Mesenchymal stem cell (in vitro differentiated cells and primary cell): Measurements from ENCODE around the gene IQGAP1.

Source experiments
- DNase-seq: peaks from one replicate; pipeline ENCODE4 v3.0.0-alpha.2; 2013
- H2AFZ ChIP-seq: one replicate; pipeline ENCODE4 v1.6.1; 2013; ENCODE audit warnings: low read depth, mild to moderate bottlenecking, control low read depth, inconsistent platforms, low read length, moderate library complexity
- H2AK5ac ChIP-seq: 2 replicates; pipeline ENCODE4 v1.6.1; 2013; ENCODE audit warnings: low read length, moderate library complexity, mild to moderate bottlenecking, inconsistent platforms; ENCODE audit not compliant: severe bottlenecking
- H2BK120ac ChIP-seq: one replicate; pipeline ENCODE4 v1.6.1; 2013; ENCODE audit warnings: low read depth, mild to moderate bottlenecking, inconsistent platforms, low read length, moderate library complexity
- H2BK12ac ChIP-seq, 2 experiments: one replicate each; pipeline ENCODE4 v1.6.1; 2013; ENCODE audit warnings: inconsistent platforms in 2 of 2, low read length in 2 of 2, mild to moderate bottlenecking in 2 of 2, moderate library complexity in 2 of 2, control low read depth in 1 of 2
- H2BK15ac ChIP-seq: one replicate; pipeline ENCODE4 v1.6.1; 2013; ENCODE audit warnings: mild to moderate bottlenecking, low read depth, inconsistent platforms; ENCODE audit not compliant: poor library complexity, severe bottlenecking
- H2BK5ac ChIP-seq: 2 replicates; pipeline ENCODE4 v1.6.1; 2013; ENCODE audit warnings: low read depth, mild to moderate bottlenecking, low read length, control low read depth, inconsistent platforms; ENCODE audit not compliant: poor library complexity, severe bottlenecking
- H3K14ac ChIP-seq, 2 experiments: one replicate each; pipeline ENCODE4 v1.6.1; 2013; ENCODE audit warnings: inconsistent platforms in 2 of 2, low read length in 2 of 2, control low read depth in 1 of 2, mild to moderate bottlenecking in 1 of 2, moderate library complexity in 1 of 2
- H3K18ac ChIP-seq, 2 experiments: one replicate each; pipeline ENCODE4 v1.6.1; 2013; ENCODE audit warnings: inconsistent platforms in 2 of 2, low read length in 2 of 2, control low read depth in 1 of 2, low read depth in 1 of 2, mild to moderate bottlenecking in 1 of 2
- H3K23ac ChIP-seq, 2 experiments: one replicate each; pipeline ENCODE4 v1.6.1; 2013; ENCODE audit warnings: inconsistent platforms in 2 of 2, low read length in 2 of 2, mild to moderate bottlenecking in 2 of 2, moderate library complexity in 2 of 2, control low read depth in 1 of 2
- H3K27ac ChIP-seq: 2 replicates; pipeline ENCODE4 v1.5.1; 2013; ENCODE audit warnings: mild to moderate bottlenecking, moderate library complexity, low read length, control low read depth, inconsistent platforms; ENCODE audit not compliant: poor library complexity, severe bottlenecking
- H3K27me3 ChIP-seq, 2 experiments: 2 replicates each; pipeline versions ENCODE4 v1.6.1 to v1.7.0; 2013; ENCODE audit warnings: low read length in 2 of 2, mild to moderate bottlenecking in 2 of 2, moderate library complexity in 2 of 2, control low read depth in 1 of 2, inconsistent platforms in 1 of 2; ENCODE audit not compliant: control insufficient read depth in 1 of 2, insufficient read depth in 1 of 2
- H3K36me3 ChIP-seq, 2 experiments: 2 replicates each; pipeline versions ENCODE4 v1.6.1 to v1.7.0; 2013; ENCODE audit warnings: low read length in 2 of 2, control low read depth in 1 of 2, inconsistent platforms in 1 of 2, low read depth in 1 of 2, mild to moderate bottlenecking in 1 of 2; ENCODE audit not compliant: insufficient read depth in 2 of 2, control insufficient read depth in 1 of 2
- H3K4ac ChIP-seq, 2 experiments: one replicate each; pipeline ENCODE4 v1.6.1; 2013; ENCODE audit warnings: inconsistent platforms in 2 of 2, low read length in 2 of 2, mild to moderate bottlenecking in 2 of 2, moderate library complexity in 2 of 2, control low read depth in 1 of 2, low read depth in 1 of 2
- H3K4me1 ChIP-seq: 2 replicates; pipeline ENCODE4 v1.6.1; 2013; ENCODE audit warnings: low read depth, low read length, control low read depth; ENCODE audit not compliant: control insufficient read depth, insufficient read depth
- H3K4me2 ChIP-seq: 2 replicates; pipeline ENCODE4 v1.6.1; 2013; ENCODE audit warnings: low read length, mild to moderate bottlenecking, inconsistent platforms; ENCODE audit not compliant: poor library complexity, severe bottlenecking
- H3K4me3 ChIP-seq, 2 experiments: 2 replicates each; pipeline versions ENCODE4 v1.5.1 to v1.7.0; 2013; ENCODE audit warnings: low read length in 2 of 2, mild to moderate bottlenecking in 2 of 2, control low read depth in 1 of 2, low read depth in 1 of 2; ENCODE audit not compliant: insufficient read depth in 1 of 2
- H3K79me1 ChIP-seq: replicated peaks from 2 replicates; pipeline ENCODE4 v1.6.1; 2013; ENCODE audit warnings: mild to moderate bottlenecking, control low read depth, low read length, inconsistent platforms; ENCODE audit not compliant: poor library complexity, severe bottlenecking
- H3K9ac ChIP-seq: 2 replicates; pipeline ENCODE4 v1.7.0; 2013; ENCODE audit warnings: mild to moderate bottlenecking, low read length, moderate library complexity
- H3K9me3 ChIP-seq: 2 replicates; pipeline ENCODE4 v1.7.0; 2013; ENCODE audit warnings: mild to moderate bottlenecking, low read length; ENCODE audit not compliant: control insufficient read depth
- H4K8ac ChIP-seq: one replicate; pipeline ENCODE4 v1.6.1; 2013; ENCODE audit warnings: inconsistent platforms, mild to moderate bottlenecking, low read length, moderate library complexity
- H4K91ac ChIP-seq: one replicate; pipeline ENCODE4 v1.6.1; 2013; ENCODE audit warnings: mild to moderate bottlenecking, low read length, inconsistent platforms
- WGBS: methylation state at CpG from one replicate; pipeline ENCODE4 v1.1.7; 2013; ENCODE audit warnings: mixed read lengths; 5-methylcytosine and 5-hydroxymethylcytosine counted together

The IQGAP1 gene

DNA sequence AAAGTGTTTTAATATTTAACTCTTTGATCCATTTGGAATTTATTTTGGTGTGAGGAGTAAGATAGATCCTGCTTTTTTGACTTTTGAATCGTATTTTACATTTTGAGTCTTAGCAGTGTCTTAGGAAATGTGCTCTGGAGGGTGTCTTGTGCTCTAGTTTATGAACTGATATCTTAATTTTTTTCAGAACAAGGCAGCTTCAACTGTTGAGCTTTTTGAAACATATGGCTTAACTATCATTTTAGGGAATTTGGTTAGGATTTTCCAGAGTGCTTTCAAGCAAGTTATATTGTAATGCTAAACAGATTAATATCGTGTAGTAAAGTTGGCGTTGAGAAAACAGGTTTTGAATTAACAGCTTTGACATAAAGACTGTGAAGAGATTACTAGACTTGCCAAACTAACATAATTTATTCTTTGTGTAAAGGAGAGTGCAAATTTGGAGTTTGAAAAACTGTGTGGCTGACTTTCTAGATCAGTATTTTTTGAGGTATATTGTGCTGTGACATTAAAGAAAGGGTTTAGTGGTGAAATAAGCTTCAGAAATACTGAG, 17.1 kb downstream of the IQGAP1 start:
- Histone ChIP-seq H3K4ac (no peak overlapping the region), H2BK120ac (no peak overlapping the region), H3K79me1 (no peaks in the 10 kb centered on the region), H3K4me2 (no peak overlapping the region), H3K36me3 (peaks cover 3% of the 10 kb centered on the region in 2 experiments), H2BK5ac (no peak overlapping the region), H3K14ac (no peak overlapping the region), H3K9me3 (no peaks in the 10 kb centered on the region), H3K27ac (no peak overlapping the region), H4K8ac (no peak overlapping the region), H3K4me3 (no peak overlapping the region), H3K18ac (no peak overlapping the region), H2BK15ac (no peak overlapping the region), H3K4me1 (peaks cover 12% of the 10 kb centered on the region), H2BK12ac (no peak overlapping the region), H2AFZ (no peak overlapping the region), H4K91ac (no peak overlapping the region), H2AK5ac (no peak overlapping the region), H3K27me3 (no peaks in the 10 kb centered on the region), H3K23ac (no peak overlapping the region), H3K9ac (peak overlapping the region; percentile 31)
- 85% methylated on average over 3 of the region's 3 CpGs for WGBS
- no peak for DNase-seq

DNA sequence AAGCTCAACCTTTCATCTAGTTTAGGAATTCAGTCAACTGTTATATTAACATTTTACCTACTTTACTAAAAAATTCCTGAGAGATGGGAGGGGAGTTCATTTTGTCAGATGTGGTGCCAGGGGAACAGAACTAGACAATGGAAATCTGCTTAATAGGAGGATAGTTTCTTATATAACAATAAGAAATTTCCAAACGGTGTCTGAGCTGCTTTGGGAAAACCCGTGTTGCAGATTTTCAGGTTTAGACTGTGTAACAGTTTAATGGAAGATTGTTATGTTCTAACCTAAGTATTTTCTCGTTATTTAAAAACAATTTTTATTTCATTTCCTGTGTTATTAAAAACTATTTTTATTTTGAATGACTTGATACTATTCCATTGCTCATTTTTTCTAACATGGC, 19.3 kb downstream of the IQGAP1 start:
- Histone ChIP-seq H2AK5ac (no peak overlapping the region), H3K27ac (no peak overlapping the region), H4K91ac (no peak overlapping the region), H3K4ac (no peak overlapping the region), H2BK120ac (no peak overlapping the region), H3K4me2 (no peak overlapping the region), H3K36me3 (peaks cover 3% of the 10 kb centered on the region in 2 experiments), H3K18ac (no peak overlapping the region), H3K4me1 (peaks cover 12% of the 10 kb centered on the region), H3K27me3 (no peaks in the 10 kb centered on the region), H2BK5ac (no peak overlapping the region), H3K9ac (peak overlapping the region; percentile 55), H4K8ac (no peak overlapping the region), H2BK15ac (no peak overlapping the region), H3K9me3 (no peaks in the 10 kb centered on the region), H3K14ac (no peak overlapping the region), H3K23ac (no peak overlapping the region), H2AFZ (no peak overlapping the region), H2BK12ac (no peak overlapping the region), H3K79me1 (no peaks in the 10 kb centered on the region), H3K4me3 (no peak overlapping the region)
- DNase-seq: no peak
- WGBS: no CpG with 5 or more reads among the region's 3 CpGs

DNA sequence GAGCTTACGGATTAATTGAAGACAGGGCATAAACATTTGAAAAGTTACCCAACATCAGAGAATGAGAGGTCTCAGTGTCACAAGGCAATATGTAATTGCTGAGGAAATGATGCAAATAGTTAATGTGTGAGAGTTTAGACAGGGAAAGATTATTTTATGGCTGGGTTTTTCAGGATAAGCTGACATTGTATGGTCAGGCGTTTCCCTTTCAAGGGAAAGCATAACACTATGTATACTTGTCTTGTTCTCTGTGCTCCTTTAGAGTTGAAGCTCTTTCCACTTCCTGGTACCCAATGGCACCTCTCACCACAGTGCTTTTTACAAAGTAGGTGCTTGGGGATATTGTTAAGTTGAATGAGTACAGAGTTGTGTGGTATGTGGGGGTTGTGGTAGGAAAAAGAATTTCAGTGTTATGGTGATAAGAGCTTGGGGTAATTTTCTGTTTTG, 19.9 kb downstream of the IQGAP1 start:
- no peak overlapping the region for H2BK120ac ChIP-seq
- H2BK5ac ChIP-seq: no peak overlapping the region
- peaks cover 13% of the 10 kb centered on the region for H3K4me1 ChIP-seq
- H2AK5ac ChIP-seq: no peak overlapping the region
- H3K4me3 ChIP-seq: no peak overlapping the region
- H3K4me2 ChIP-seq: no peak overlapping the region
- WGBS: 42% methylated on average over 2 of the region's 2 CpGs
- peaks cover 3% of the 10 kb centered on the region in 2 experiments for H3K36me3 ChIP-seq
- peak; percentile 83 for DNase-seq
- H3K9ac ChIP-seq: peak overlapping the region; percentile 55
- H4K8ac ChIP-seq: no peak overlapping the region
- H3K23ac ChIP-seq: no peak overlapping the region
- no peak overlapping the region for H2AFZ ChIP-seq
- no peak overlapping the region for H2BK12ac ChIP-seq
- no peak overlapping the region for H3K18ac ChIP-seq
- no peaks in the 10 kb centered on the region for H3K9me3 ChIP-seq
- no peak overlapping the region for H3K4ac ChIP-seq
- no peak overlapping the region for H2BK15ac ChIP-seq
- H4K91ac ChIP-seq: no peak overlapping the region
- H3K14ac ChIP-seq: no peak overlapping the region
- peak overlapping the region; percentile 38 for H3K27ac ChIP-seq
- H3K27me3 ChIP-seq: no peaks in the 10 kb centered on the region
- no peaks in the 10 kb centered on the region for H3K79me1 ChIP-seq

DNA sequence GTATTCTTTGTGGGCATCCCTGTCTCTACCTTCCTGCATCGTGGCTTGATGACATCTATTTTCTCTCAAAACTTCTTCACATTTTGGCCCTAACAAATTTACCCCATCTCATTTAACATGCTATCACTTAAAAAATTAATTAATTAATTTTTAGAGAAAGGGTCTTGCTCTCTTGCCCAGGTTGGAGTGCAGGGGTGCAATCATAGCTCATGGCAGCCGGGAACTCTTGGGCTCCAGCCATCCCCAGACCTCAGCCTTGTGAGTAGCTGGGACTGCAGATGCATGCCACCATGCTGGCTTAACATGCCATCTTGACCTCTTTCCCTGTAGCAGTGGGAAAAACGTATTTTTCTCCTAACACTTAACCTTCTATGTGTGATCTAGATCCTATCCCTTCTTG, 20.6 kb downstream of the IQGAP1 start:
- Histone ChIP-seq H4K8ac (no peak overlapping the region), H4K91ac (peak overlapping the region; percentile 52)
- WGBS: 98% methylated on average over 3 of the region's 3 CpGs

More for the DNA sequence above, 20.6 kb downstream of the IQGAP1 start:
- Histone ChIP-seq H2BK5ac (no peak overlapping the region), H3K9ac (no peak overlapping the region), H3K18ac (no peak overlapping the region), H3K14ac (no peak overlapping the region), H2AFZ (no peak overlapping the region), H3K27ac (no peak overlapping the region), H3K4ac (no peak overlapping the region), H2BK15ac (no peak overlapping the region), H3K9me3 (no peaks in the 10 kb centered on the region), H3K79me1 (no peaks in the 10 kb centered on the region), H2BK12ac (no peak overlapping the region), H3K4me3 (no peak overlapping the region), H3K23ac (no peak overlapping the region), H3K36me3 (peaks cover 3% of the 10 kb centered on the region in 2 experiments), H2AK5ac (no peak overlapping the region), H3K27me3 (no peaks in the 10 kb centered on the region), H3K4me1 (peaks cover 9% of the 10 kb centered on the region), H2BK120ac (no peak overlapping the region), H3K4me2 (no peak overlapping the region)
- DNase-seq: no peak
